Left colon (tissue), 2 donors: ENCODE results near the gene SLC10A4. TPM values are rescaled to one million over a fixed set of nuclear protein-coding genes. Genes with fewer than 3 reads are reported as not detected.
"Not testable (repeated sequence)": the region's sequence is repeated elsewhere in the genome, so short reads cannot be mapped to it uniquely, and the experiment has no call there.

ENCODE experiments used
- ATAC-seq: fragments of 200-7000 bp; cut with Tn5 transposase; one replicate; pipeline ENCODE4 v1.9.1; 2020; ENCODE audit warnings: mild to moderate bottlenecking, moderate library complexity
- DNase-seq, 2 donors: peaks; one replicate each; pipeline ENCODE4 v3.0.0-alpha.2; 2020
- intact Hi-C, 2 donors: fragments of 100-400 bp; cut with DNase I in 1 of 2; cut with micrococcal nuclease in 1 of 2; formaldehyde crosslinking; loops; one replicate each; pipeline versions ENCODE4 v1.11.2 to v1.14.0; 2022; cut with DNase I, micrococcal nuclease
- long read RNA-seq: library from polyadenylated mRNA; unstranded; transcript quantifications from one replicate; pipeline ENCODE4 v2.0.0, GENCODE V29; 2021
- total RNA-seq, 2 donors: library from RNA; stranded (reverse); fragmentation: NEBNext Ultra II Directional; extraction: Animal tissue kit (Norgen Biotek cat#: 25700); gene quantifications; one replicate each; pipeline ENCODE4 v1.2.1, GENCODE V29; 2021
- donor health status: DM: no; HTN: no; CAD: no.
- donor health status: DM: yes; HTN: yes; CAD: no.

Gene SLC10A4, protein sequence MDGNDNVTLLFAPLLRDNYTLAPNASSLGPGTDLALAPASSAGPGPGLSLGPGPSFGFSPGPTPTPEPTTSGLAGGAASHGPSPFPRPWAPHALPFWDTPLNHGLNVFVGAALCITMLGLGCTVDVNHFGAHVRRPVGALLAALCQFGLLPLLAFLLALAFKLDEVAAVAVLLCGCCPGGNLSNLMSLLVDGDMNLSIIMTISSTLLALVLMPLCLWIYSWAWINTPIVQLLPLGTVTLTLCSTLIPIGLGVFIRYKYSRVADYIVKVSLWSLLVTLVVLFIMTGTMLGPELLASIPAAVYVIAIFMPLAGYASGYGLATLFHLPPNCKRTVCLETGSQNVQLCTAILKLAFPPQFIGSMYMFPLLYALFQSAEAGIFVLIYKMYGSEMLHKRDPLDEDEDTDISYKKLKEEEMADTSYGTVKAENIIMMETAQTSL
- total RNA-seq, result under 1 TPM; 0.20 to 0.27 TPM
- long read RNA-seq, partial matches to known transcripts, result 0 of 1 reads
- long read RNA-seq, other reads (novel, unspliced or antisense), result 0 of 1 reads

GRCh38 chr4:48483006-48483776 is at the start of gene SLC10A4:
Gene SLC10A4, plus strand, starts transcription at chr4:48483343. Its CDS starts 219 bp downstream, at chr4:48483562.
- intact Hi-C loops, result no loop called here
- peak; percentile 48 for ATAC-seq
- no peak for DNase-seq

DNA sequence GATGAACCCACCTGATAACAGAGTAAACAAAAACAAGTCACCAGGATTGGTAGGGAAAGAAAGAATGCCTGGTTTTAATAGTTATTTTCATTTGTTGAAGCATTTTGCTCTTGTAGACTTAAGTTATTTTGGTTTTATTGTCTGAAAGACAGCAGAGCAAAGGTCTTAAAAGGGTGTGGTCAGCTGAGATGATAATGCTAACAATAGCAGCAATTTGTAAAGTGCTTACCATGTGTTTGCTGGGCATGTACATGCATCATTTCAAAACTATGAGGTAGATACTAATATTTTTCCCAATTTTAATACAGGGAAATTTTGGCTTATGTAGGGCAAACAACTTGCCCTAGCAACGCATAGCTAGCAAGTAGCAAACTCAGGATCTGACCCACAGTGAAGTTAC is 46.8 kb upstream of the SLC10A4 start:
- ATAC-seq (peak; percentile 86), DNase-seq (no peak)

GRCh38 chr4:48439988-48440387 is 43.2 kb upstream of the SLC10A4 start:
- ATAC-seq, result no peak
- DNase-seq, result no peak
- intact Hi-C loops, result no loop called here

More for the DNA sequence above, 46.8 kb upstream of the SLC10A4 start:
- intact Hi-C loops, result no loop called here

DNA sequence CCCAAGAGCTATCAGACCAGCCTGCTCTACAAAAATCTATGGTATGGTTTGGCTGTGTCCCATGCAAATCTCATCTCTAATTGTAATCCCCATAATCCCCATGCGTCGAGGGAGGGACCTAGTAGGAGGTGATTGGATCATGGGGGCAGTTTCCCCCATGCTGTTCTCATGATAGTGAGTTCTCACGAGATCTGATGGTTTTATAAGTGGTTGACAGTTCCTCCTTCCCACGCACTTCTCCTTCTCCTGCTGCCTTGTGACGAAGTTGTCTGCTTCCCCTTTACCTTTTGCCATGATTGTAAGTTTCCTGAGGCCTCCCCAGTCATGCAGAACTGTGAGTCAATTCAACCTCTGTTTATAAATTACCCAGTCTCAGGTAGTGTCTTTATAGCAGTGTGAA is 42.2 kb upstream of the SLC10A4 start:
- intact Hi-C loops, ATAC-seq, DNase-seq: not testable (repeated sequence)

GRCh38 chr4:48445704-48446103 is 37.4 kb upstream of the SLC10A4 start:
- ATAC-seq (peak; percentile 57), DNase-seq (no peak)
- intact Hi-C loops, result no loop called here

GRCh38 chr4:48446642-48447041 is 36.5 kb upstream of the SLC10A4 start:
- intact Hi-C loops, result no loop called here
- ATAC-seq, result no peak
- no peak for DNase-seq

DNA sequence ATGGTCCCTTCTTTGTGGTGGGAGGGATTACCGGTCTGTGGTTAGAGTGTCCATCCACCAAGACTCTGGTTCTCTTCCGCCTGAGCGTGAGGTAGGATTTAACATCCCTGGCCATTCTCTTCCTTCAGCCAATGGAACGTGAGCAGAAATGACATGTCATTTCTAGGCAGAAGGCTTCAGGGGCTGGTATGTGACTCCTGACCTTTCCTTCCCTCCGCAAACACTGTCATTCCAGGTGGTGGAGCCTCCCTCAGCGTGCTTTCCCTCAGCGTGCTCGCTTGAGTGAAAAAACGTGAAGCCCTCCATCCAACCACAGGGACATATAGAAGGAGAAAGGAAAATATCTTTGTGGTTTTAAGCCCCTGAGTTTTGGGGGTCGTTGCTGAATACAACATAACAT is 34.0 kb upstream of the SLC10A4 start:
- DNase-seq, result no peak
- intact Hi-C loops, result no loop called here
- ATAC-seq, result no peak

- intact Hi-C loops, result no loop called here
- no peak for DNase-seq
- ATAC-seq, result no peak
Measured at GRCh38 chr4:48450740-48451139, 32.4 kb upstream of the SLC10A4 start.

DNA sequence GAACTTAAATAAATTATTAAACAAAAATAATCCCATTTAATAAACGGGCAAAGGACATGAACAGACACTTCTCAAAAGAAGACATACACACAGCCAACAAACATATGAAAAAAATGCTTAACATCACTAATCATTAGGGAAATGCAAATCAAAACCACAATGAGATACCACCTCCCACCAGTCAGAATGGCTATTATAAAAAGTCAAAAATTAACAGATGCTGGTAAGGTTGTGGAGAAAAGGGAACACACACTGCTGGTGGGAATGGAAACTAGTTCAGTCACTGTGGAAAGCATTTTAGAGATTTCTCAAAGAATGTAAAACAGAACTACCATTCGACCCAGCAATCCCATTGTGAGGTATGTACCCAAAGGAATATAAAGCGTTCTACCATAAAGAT is 31.5 kb upstream of the SLC10A4 start:
- intact Hi-C loops, DNase-seq, ATAC-seq: not testable (repeated sequence)

DNA sequence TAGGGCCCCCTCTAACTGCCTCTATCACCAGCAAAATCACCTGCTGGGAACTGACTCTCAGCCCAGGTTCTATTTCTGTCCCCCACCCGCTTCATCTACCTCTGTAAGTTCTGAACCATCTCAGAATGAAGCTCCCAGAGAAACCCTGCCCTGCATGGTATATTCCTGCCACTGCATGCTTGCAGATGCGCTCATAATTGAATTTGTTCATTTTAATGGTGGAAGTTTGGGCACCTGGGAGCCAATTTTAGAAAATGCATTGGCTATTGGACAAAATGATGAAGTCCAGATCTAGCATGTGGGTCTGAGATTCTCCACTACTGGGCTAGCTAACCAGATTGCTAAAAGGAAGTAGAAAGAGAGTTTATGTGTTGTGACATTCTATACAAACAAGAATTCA is 28.6 kb upstream of the SLC10A4 start:
- no peak for DNase-seq
- intact Hi-C loops, result no loop called here
- no peak for ATAC-seq

GRCh38 chr4:48461000-48461399 is 22.1 kb upstream of the SLC10A4 start:
- intact Hi-C loops, result no loop called here
- no peak for DNase-seq
- no peak for ATAC-seq

DNA sequence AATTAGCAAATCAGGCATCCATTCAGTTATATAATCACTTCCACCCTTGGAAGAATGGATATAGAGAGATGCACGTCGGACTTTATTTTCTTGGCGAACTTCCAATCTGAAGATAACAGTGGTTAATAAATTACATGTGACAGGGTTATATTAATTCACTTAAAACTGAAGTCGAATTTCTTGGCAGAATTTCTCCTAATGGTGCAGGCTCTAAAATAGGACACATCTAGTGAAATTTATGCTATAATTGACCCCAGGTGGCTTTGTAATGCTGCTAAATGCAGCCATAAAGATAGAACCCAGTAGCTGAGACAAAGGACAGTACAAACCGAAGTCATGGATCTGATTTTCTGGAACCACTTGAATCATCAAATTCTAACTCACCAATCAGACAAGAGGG is 20.8 kb upstream of the SLC10A4 start:
- no peak for ATAC-seq
- no peak for DNase-seq
- intact Hi-C loops, result no loop called here

DNA sequence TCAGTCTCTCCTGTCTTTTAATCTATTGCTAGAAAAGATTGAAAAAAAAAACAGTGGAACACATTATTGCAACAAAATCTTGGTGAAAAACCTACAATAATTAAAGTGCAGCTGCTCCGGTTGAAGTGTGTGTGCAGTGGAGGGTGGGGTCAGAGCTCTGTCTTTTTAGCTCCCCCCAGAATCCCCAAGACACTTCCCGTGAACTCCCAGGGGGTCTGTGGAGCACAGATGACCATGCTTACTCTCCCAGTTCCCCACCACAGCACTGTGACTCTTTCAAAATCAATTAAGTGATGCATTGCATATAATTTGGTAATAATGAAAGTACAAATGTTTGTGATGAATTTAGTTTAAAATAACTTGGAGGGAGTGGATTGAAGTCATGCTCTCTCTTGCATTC is 15.7 kb upstream of the SLC10A4 start:
- intact Hi-C loops, result no loop called here
- no peak for DNase-seq
- ATAC-seq, result no peak

GRCh38 chr4:48467891-48468290 is 15.3 kb upstream of the SLC10A4 start:
- ATAC-seq (no peak), DNase-seq (no peak)
- intact Hi-C loops, result no loop called here

DNA sequence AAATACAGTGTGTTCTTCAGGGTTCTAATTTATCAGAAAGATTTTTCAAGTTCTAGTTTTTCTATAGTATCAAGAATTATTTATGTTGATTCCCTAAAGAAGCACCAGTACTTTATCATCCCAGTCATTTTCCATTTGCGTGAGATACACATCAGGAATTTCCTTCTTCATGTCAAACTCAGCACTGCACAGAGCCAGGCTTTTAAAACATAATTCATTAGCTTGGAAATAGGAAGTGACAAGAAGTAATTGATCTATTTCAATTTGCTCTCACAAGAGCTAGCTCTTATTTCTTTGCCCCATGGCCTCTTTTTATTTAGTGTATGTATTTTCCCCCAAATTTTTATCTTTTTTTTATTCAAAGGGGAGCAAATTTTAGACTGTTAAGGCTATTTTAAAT is 13.0 kb upstream of the SLC10A4 start:
- intact Hi-C loops, result no loop called here
- DNase-seq, result no peak
- no peak for ATAC-seq

GRCh38 chr4:48470570-48470969 is 12.6 kb upstream of the SLC10A4 start:
- no peak for DNase-seq
- intact Hi-C loops, result no loop called here
- no peak for ATAC-seq

DNA sequence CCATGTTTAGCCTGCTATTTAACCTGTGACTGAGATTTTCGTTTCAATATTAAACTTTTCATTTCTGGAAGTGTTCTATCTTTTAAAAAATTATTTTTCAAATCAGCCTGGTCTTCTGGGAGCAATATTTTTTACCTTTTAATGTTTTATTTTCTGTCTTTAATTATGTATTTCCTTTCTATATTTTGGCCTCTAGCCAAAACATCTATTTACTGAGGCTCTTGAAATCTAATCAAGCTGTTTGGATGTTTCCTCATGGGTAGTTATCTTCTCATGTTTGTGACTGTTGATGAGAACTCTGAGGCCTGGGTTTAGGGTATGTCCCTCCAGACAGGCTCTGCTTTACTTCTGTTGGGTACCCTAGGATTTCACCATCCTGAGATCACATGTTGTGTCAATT is 10.3 kb upstream of the SLC10A4 start:
- intact Hi-C loops, result no loop called here
- ATAC-seq, result no peak
- no peak for DNase-seq

DNA sequence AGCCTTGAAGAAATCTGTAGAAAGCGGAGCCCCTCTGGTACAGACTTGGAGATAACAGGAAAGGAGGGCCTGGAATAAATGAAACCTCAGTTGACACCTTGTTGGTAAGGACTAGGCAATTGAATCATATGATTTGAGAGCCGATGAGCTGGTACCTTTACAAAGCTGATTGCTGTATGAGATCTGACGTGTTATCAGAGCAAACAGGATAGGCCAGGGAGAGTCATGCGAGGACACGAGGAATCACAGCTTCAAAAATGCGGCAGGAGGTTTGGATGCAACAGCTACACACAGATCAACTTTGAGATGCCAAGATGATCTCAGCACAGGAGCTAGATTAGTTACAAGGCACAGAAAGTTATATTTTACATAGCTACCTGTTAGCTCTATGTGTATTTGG is 7.4 kb upstream of the SLC10A4 start:
- ATAC-seq (no peak), DNase-seq (no peak)
- intact Hi-C loops, result no loop called here

GRCh38 chr4:48478273-48478672 is 4.9 kb upstream of the SLC10A4 start:
- DNase-seq, result no peak
- intact Hi-C loops, result no loop called here
- no peak for ATAC-seq

- intact Hi-C loops, result no loop called here
- DNase-seq, result no peak
- ATAC-seq, result no peak
Measured at GRCh38 chr4:48481581-48481980, 1.6 kb upstream of the SLC10A4 start.
